Nephron (organoid): ENCODE data around the gene SRC.

Experiments used
- H3K27ac Mint-ChIP-seq, 3 experiments: 2 replicates each; pipeline ENCODE4 v1.8.0; 2020; ENCODE audit warnings: mixed read lengths in 3 of 3, mild to moderate bottlenecking in 2 of 3, moderate library complexity in 1 of 3
- H3K27me3 Mint-ChIP-seq: 2 replicates; pipeline ENCODE4 v1.8.0; 2021; ENCODE audit warnings: low read depth, mild to moderate bottlenecking, moderate library complexity, mixed read lengths
- H3K36me3 Mint-ChIP-seq: 2 replicates; pipeline ENCODE4 v1.8.0; 2020; ENCODE audit warnings: low read depth, mixed read lengths
- H3K4me1 Mint-ChIP-seq: 2 replicates; pipeline ENCODE4 v1.8.0; 2020; ENCODE audit warnings: mixed read lengths
- H3K4me3 Mint-ChIP-seq, 3 experiments: 2 replicates each; pipeline ENCODE4 v1.8.0; 2020; ENCODE audit warnings: mild to moderate bottlenecking in 3 of 3, mixed read lengths in 3 of 3, moderate library complexity in 2 of 3
- H3K9me3 Mint-ChIP-seq: 2 replicates; pipeline ENCODE4 v1.8.0; 2020; ENCODE audit warnings: mixed read lengths
- CTCF ChIP-seq, 3 experiments: fragments of 200-600 bp; sonication (generic); IDR thresholded peaks; one replicate each; pipeline ENCODE4 v1.5.0; 2021; ENCODE audit warnings: antibody characterized with exemption in 3 of 3; ENCODE audit not compliant: unreplicated experiment in 3 of 3

SRC gene

GRCh38 chr20:37363221-37364012 lies 17.5 kb downstream of the SRC start:
- no peak for TF ChIP-seq CTCF (IDR thresholded peaks at IDR 0.05; ENCODE audit: unreplicated experiment in 3 of 3)
- H3K4me3 Mint-ChIP-seq: no peak overlapping the region
- H3K4me1 Mint-ChIP-seq: peaks cover 31% of the 10 kb centered on the region
- no peaks in the 10 kb centered on the region for H3K9me3 Mint-ChIP-seq
- no peaks in the 10 kb centered on the region for H3K27me3 Mint-ChIP-seq
- peaks cover 36% of the 10 kb centered on the region for H3K36me3 Mint-ChIP-seq
- H3K27ac Mint-ChIP-seq: no peak overlapping the region

- H3K4me1 Mint-ChIP-seq: peaks cover 25% of the 10 kb centered on the region
- H3K36me3 Mint-ChIP-seq: peaks cover 42% of the 10 kb centered on the region
- TF ChIP-seq CTCF (IDR thresholded peaks at IDR 0.05; ENCODE audit: unreplicated experiment in 3 of 3): no peak
- no peaks in the 10 kb centered on the region for H3K27me3 Mint-ChIP-seq
- no peak overlapping the region for H3K4me3 Mint-ChIP-seq
- H3K9me3 Mint-ChIP-seq: no peaks in the 10 kb centered on the region
- peak overlapping the region in 1 of 3 experiments; percentile 54 for H3K27ac Mint-ChIP-seq
Observed at GRCh38 chr20:37364013-37364926, 18.3 kb downstream of the SRC start.

- no peak overlapping the region for H3K4me3 Mint-ChIP-seq
- TF ChIP-seq CTCF (IDR thresholded peaks at IDR 0.05; ENCODE audit: unreplicated experiment in 3 of 3): no peak
- peaks cover 18% of the 10 kb centered on the region for H3K4me1 Mint-ChIP-seq
- peak overlapping the region in 1 of 3 experiments; percentile 54 for H3K27ac Mint-ChIP-seq
- H3K9me3 Mint-ChIP-seq: no peaks in the 10 kb centered on the region
- no peaks in the 10 kb centered on the region for H3K27me3 Mint-ChIP-seq
- peaks cover 46% of the 10 kb centered on the region for H3K36me3 Mint-ChIP-seq
Observed at GRCh38 chr20:37364927-37365272, 19.0 kb downstream of the SRC start.

- peaks cover 9% of the 10 kb centered on the region for H3K4me1 Mint-ChIP-seq
- no peaks in the 10 kb centered on the region for H3K9me3 Mint-ChIP-seq
- TF ChIP-seq CTCF (IDR thresholded peaks at IDR 0.05; ENCODE audit: unreplicated experiment in 3 of 3): no peak
- peaks cover 46% of the 10 kb centered on the region for H3K36me3 Mint-ChIP-seq
- no peaks in the 10 kb centered on the region for H3K27me3 Mint-ChIP-seq
- H3K27ac Mint-ChIP-seq: peak overlapping the region in 1 of 3 experiments; percentile 10
- no peak overlapping the region for H3K4me3 Mint-ChIP-seq
Observed at GRCh38 chr20:37365760-37366638, 20.1 kb downstream of the SRC start.

GRCh38 chr20:37366743-37367142 lies 20.8 kb downstream of the SRC start:
- Mint-ChIP-seq H3K4me3 (no peak overlapping the region), H3K27ac (peak overlapping the region in 1 of 3 experiments; percentile 10), H3K4me1 (peaks cover 9% of the 10 kb centered on the region), H3K9me3 (no peaks in the 10 kb centered on the region), H3K36me3 (peaks cover 46% of the 10 kb centered on the region), H3K27me3 (no peaks in the 10 kb centered on the region)
- no peak for TF ChIP-seq CTCF (IDR thresholded peaks at IDR 0.05; ENCODE audit: unreplicated experiment in 3 of 3)
